ENCODE results near the gene SLC29A4.
"Not testable (repeated sequence)": the region's sequence is repeated elsewhere in the genome, so short reads cannot be mapped to it uniquely, and the experiment has no call there.

The SLC29A4 gene

DNA sequence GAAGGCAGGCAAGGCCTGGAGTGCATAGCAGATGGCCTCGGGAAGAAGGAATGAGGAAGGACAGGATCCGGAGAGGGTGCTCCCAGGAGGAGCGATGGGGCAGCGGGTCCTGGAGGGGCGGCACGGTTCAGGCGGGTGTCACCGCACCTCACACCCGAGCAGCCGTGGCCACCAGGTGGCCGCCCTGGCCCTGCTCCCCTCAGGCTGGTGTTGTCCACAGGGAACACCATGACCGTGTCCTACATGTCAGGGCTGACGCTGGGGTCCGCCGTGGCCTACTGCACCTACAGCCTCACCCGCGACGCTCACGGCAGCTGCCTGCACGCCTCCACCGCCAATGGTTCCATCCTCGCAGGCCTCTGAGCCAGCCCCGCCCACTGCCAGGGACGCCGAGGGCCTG is 19.8 kb downstream of the SLC29A4 start:
- no peaks in the 10 kb centered on the region for H3K4me1 ChIP-seq (ENCODE audit: control insufficient read depth, insufficient read depth, low read length)
- no peaks in the 10 kb centered on the region for H3K9me3 ChIP-seq (ENCODE audit: control insufficient read depth, insufficient read depth, low read depth, low read length)
- H3K4me3 ChIP-seq (ENCODE audit: low read depth, low read length) = no peak overlapping the region
- H3K9ac ChIP-seq (ENCODE audit: low read length) = no peak overlapping the region
- no peak overlapping the region for H3K27ac ChIP-seq (ENCODE audit: low read depth, low read length)
- peaks cover 5% of the 10 kb centered on the region for H3K27me3 ChIP-seq (ENCODE audit: control insufficient read depth, insufficient read depth, low read length)
- no peaks in the 10 kb centered on the region for H3K36me3 ChIP-seq (ENCODE audit: control insufficient read depth, insufficient read depth, low read length)

GRCh38 chr7:5303061-5303460 is 20.3 kb downstream of the SLC29A4 start:
- Histone ChIP-seq H3K4me3 (ENCODE audit: low read depth, low read length) (no peak overlapping the region), H3K9ac (ENCODE audit: low read length) (no peak overlapping the region), H3K36me3 (ENCODE audit: control insufficient read depth, insufficient read depth, low read length) (no peaks in the 10 kb centered on the region; the same call in 1 of the 2 replicates), H3K9me3 (ENCODE audit: control insufficient read depth, insufficient read depth, low read depth, low read length) (no peaks in the 10 kb centered on the region), H3K27ac (ENCODE audit: low read depth, low read length) (no peak overlapping the region), H3K4me1 (ENCODE audit: control insufficient read depth, insufficient read depth, low read length) (no peaks in the 10 kb centered on the region), H3K27me3 (ENCODE audit: control insufficient read depth, insufficient read depth, low read length) (peaks cover under 1% of the 10 kb centered on the region; the same call in 1 of the 2 replicates)

DNA sequence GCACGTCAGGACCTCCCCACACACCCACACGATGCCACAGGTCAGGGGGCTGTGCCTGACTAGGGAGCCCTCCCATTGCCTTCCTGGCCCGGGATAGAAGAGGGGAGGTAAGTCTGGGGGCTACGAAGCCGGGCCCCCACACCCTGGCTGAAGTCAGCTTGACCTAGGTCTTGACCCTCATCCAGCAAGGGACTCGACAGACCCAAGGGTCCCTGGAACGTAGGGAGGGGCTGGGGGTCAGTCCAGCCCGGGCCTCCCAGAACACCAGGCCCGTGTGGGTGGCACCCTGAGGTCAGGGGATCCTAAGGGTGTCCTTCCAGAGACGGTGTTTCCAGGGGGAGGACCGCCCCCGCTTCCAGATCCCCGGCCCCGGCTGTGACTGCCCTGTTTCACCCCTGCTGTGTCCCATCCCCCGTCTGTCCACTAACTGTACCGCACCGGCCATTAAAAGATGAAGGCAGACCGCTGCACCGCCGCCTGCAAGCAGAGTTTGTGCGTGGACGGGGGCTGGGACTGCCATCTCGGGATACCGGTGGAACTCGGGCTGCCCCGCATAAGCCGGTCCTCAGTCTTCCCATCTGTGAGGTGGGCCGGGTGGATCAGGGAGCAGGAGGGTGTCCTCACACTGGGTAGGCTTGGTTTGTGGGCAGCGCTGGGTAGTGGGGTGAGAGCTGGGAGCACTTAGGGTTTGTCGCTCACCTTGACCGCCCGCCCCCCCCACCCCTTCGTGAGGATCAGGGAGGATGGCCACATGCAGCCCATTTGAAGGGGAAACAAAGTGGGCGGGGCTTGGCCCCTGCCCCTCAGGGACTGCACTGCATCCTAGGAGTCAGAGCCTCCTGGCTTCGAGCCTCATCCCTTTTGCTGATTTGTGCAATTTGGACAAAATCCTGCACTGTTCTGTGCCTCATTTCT is 21.1 kb downstream of the SLC29A4 start:
- H3K36me3 ChIP-seq (ENCODE audit: control insufficient read depth, insufficient read depth, low read length) = no peaks in the 10 kb centered on the region; the same call in 1 of the 2 replicates
- no peaks in the 10 kb centered on the region for H3K9me3 ChIP-seq (ENCODE audit: control insufficient read depth, insufficient read depth, low read depth, low read length)
- H3K27me3 ChIP-seq (ENCODE audit: control insufficient read depth, insufficient read depth, low read length) = no peaks in the 10 kb centered on the region
- no peak overlapping the region for H3K4me3 ChIP-seq (ENCODE audit: low read depth, low read length)
- no peak overlapping the region for H3K27ac ChIP-seq (ENCODE audit: low read depth, low read length)
- no peaks in the 10 kb centered on the region for H3K4me1 ChIP-seq (ENCODE audit: control insufficient read depth, insufficient read depth, low read length)
- H3K9ac ChIP-seq (ENCODE audit: low read length) = no peak overlapping the region

DNA sequence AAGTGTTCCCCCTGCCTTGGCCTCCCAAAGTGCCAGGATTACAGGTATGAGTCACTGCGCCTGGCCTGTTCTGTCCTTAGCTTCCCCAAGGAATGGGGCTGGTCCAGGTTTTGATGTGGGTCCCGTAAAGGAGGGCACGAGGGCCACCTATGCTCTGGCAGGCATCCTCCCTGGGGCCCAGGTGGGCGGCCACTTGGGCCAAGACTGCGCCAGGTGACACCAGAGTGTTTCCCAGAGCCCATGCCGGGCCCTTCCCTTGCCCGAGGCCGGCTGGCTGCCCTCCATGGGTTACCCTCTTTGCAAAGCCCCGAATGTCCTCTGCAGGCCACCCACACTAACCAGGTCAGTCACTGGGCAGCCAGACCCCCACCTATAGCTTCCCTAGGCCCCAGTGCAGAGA is 22.3 kb downstream of the SLC29A4 start:
- not testable (repeated sequence) for H3K9ac ChIP-seq (ENCODE audit: low read length); H3K4me1 ChIP-seq (ENCODE audit: control insufficient read depth, insufficient read depth, low read length); H3K27ac ChIP-seq (ENCODE audit: low read depth, low read length); H3K4me3 ChIP-seq (ENCODE audit: low read depth, low read length); H3K36me3 ChIP-seq (ENCODE audit: control insufficient read depth, insufficient read depth, low read length); H3K27me3 ChIP-seq (ENCODE audit: control insufficient read depth, insufficient read depth, low read length); H3K9me3 ChIP-seq (ENCODE audit: control insufficient read depth, insufficient read depth, low read depth, low read length)

- H3K36me3 ChIP-seq (ENCODE audit: control insufficient read depth, insufficient read depth, low read length); H3K27ac ChIP-seq (ENCODE audit: low read depth, low read length); H3K4me3 ChIP-seq (ENCODE audit: low read depth, low read length); H3K27me3 ChIP-seq (ENCODE audit: control insufficient read depth, insufficient read depth, low read length); H3K9ac ChIP-seq (ENCODE audit: low read length); H3K9me3 ChIP-seq (ENCODE audit: control insufficient read depth, insufficient read depth, low read depth, low read length); H3K4me1 ChIP-seq (ENCODE audit: control insufficient read depth, insufficient read depth, low read length): not testable (repeated sequence)
Observed at GRCh38 chr7:5307221-5308142, 24.7 kb downstream of the SLC29A4 start.

- peaks cover 10% of the 10 kb centered on the region for H3K36me3 ChIP-seq (ENCODE audit: control insufficient read depth, insufficient read depth, low read length)
- H3K4me3 ChIP-seq (ENCODE audit: low read depth, low read length) = no peak overlapping the region
- no peak overlapping the region for H3K27ac ChIP-seq (ENCODE audit: low read depth, low read length)
- no peaks in the 10 kb centered on the region for H3K27me3 ChIP-seq (ENCODE audit: control insufficient read depth, insufficient read depth, low read length)
- no peak overlapping the region for H3K9ac ChIP-seq (ENCODE audit: low read length)
- H3K4me1 ChIP-seq (ENCODE audit: control insufficient read depth, insufficient read depth, low read length) = no peaks in the 10 kb centered on the region
- H3K9me3 ChIP-seq (ENCODE audit: control insufficient read depth, insufficient read depth, low read depth, low read length) = no peaks in the 10 kb centered on the region
Observed at GRCh38 chr7:5309146-5309545, 26.4 kb downstream of the SLC29A4 start.

DNA sequence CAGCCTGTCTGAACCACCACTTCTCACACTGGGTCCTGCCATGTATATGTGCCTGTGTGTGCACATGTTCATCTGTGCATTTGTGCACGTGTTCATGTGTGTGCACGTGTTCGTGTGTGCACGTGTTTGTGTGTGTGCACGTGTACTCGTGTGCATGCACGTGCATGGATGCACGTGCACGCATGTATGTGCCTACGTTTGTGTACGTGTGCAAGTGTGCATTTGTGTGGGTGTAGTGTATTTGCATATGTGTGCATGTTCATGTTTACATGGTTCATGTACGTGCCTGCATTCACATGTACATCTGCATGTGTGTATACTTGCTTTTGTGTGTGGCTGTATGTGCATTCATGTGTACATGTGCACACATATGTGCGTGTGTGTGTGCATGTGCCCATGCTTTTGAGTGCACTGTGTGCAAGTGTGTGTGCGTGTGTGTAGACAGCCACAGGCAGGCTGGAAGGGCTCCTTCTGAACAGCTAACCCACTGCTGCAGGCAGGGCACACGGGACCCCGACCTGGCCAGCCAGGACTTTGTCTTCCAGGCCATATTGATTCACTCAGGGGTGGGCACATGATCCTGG is 28.2 kb downstream of the SLC29A4 start:
- Histone ChIP-seq H3K4me3 (ENCODE audit: low read depth, low read length) (no peak overlapping the region), H3K36me3 (ENCODE audit: control insufficient read depth, insufficient read depth, low read length) (peaks cover 14% of the 10 kb centered on the region)

DNA sequence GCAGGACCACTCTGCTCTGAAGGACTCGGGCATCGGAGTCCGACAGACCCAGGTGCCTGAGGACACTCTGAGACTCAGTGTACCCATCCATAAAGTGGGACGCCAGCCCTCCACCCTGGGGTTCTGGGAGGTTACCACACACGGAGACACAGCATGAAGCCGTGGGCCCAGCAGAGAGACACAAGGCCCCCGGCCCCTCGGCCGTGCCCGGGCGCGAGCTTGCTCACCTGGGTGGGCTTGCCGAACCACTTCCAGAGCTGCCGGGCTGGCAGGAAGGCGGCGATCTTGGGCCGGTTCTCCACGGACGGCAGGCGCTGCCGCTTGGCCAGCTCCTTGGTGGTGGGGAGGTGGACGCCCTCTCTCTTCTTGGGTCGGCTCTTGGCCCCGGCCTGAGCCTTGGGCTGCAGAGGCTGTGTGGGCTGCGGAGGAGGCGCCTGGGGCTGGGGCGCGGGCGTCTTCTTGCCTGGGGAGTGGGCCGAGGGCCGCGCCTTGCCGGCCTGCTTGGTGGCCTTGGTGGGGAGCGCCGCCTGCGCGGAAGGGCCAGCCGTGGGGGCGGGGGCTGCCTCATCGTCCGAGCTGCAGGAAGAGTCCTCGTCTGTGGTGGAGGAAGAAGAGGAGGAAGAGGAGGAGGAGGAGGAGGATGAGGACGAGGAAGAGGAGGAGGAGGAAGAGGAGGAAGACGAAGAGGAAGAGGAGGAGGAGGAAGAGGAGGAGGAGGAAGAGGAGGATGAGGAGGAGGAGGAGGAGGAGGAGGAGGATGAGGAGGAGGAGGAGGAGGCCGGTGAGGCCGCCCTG is 29.7 kb downstream of the SLC29A4 start:
- H3K36me3 ChIP-seq (ENCODE audit: control insufficient read depth, insufficient read depth, low read length) = peaks cover 14% of the 10 kb centered on the region
- H3K9ac ChIP-seq (ENCODE audit: low read length); H3K27ac ChIP-seq (ENCODE audit: low read depth, low read length); H3K4me3 ChIP-seq (ENCODE audit: low read depth, low read length); H3K27me3 ChIP-seq (ENCODE audit: control insufficient read depth, insufficient read depth, low read length); H3K9me3 ChIP-seq (ENCODE audit: control insufficient read depth, insufficient read depth, low read depth, low read length); H3K4me1 ChIP-seq (ENCODE audit: control insufficient read depth, insufficient read depth, low read length): not testable (repeated sequence)

More for the DNA sequence above, 28.2 kb downstream of the SLC29A4 start:
- Histone ChIP-seq H3K27me3 (ENCODE audit: control insufficient read depth, insufficient read depth, low read length) (no peaks in the 10 kb centered on the region), H3K27ac (ENCODE audit: low read depth, low read length) (no peak overlapping the region), H3K9ac (ENCODE audit: low read length) (no peak overlapping the region), H3K4me1 (ENCODE audit: control insufficient read depth, insufficient read depth, low read length) (no peaks in the 10 kb centered on the region), H3K9me3 (ENCODE audit: control insufficient read depth, insufficient read depth, low read depth, low read length) (no peaks in the 10 kb centered on the region)

DNA sequence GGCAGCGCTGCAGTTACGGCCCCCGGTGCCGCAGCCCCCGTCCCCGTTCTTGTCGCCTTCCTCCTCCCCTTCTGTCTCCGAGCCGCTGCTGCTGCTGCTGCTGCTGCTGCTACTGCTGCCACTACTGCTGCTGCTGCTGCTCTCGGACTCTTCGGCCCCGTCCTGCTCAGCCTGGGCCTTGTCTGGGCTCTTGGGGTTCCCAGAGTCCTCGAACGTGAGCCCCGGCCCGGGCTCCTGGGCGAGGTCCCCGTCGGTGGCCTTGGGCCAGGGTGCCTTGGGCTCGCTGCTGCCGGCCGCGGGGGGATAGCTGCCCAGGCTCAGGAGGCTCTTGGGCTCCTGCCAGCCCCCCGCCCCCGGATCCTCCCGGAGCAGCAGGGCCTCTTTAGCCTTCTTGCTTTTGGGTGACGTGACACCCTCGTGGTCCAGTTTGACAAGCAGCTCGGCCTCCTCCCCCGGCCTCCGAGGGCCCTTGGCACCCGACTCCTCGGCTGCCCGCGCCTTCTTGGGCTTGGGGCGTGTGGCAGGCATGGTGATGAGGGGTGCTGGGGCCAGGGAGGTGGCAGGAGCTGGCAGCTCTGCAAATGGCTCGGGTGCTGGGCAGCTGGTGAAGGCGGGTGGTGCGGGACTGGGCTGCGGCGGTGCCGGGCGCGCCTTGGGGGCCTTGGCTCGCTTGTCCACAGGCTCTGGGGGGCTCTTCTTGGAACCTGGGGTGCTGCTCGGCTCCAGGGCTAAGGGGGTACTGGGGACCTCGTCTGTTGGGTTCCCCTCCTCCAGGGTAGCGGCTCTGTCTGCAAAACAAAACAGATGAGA is 30.5 kb downstream of the SLC29A4 start:
- H3K27me3 ChIP-seq (ENCODE audit: control insufficient read depth, insufficient read depth, low read length); H3K9me3 ChIP-seq (ENCODE audit: control insufficient read depth, insufficient read depth, low read depth, low read length); H3K4me3 ChIP-seq (ENCODE audit: low read depth, low read length); H3K4me1 ChIP-seq (ENCODE audit: control insufficient read depth, insufficient read depth, low read length); H3K9ac ChIP-seq (ENCODE audit: low read length); H3K27ac ChIP-seq (ENCODE audit: low read depth, low read length): not testable (repeated sequence)
- peaks cover 14% of the 10 kb centered on the region for H3K36me3 ChIP-seq (ENCODE audit: control insufficient read depth, insufficient read depth, low read length)

- no peaks in the 10 kb centered on the region for H3K27me3 ChIP-seq (ENCODE audit: control insufficient read depth, insufficient read depth, low read length)
- no peaks in the 10 kb centered on the region for H3K4me1 ChIP-seq (ENCODE audit: control insufficient read depth, insufficient read depth, low read length)
- no peak overlapping the region for H3K27ac ChIP-seq (ENCODE audit: low read depth, low read length)
- peaks cover 7% of the 10 kb centered on the region; the same call in 1 of the 2 replicates for H3K9me3 ChIP-seq (ENCODE audit: control insufficient read depth, insufficient read depth, low read depth, low read length)
- H3K36me3 ChIP-seq (ENCODE audit: control insufficient read depth, insufficient read depth, low read length) = peaks cover 23% of the 10 kb centered on the region
- no peak overlapping the region for H3K9ac ChIP-seq (ENCODE audit: low read length)
- no peak overlapping the region for H3K4me3 ChIP-seq (ENCODE audit: low read depth, low read length)
Observed at GRCh38 chr7:5314864-5315263, 32.1 kb downstream of the SLC29A4 start.
